GM21528 (cell line): Measurements from ENCODE around the gene PITPNM1.
"Not testable (repeated sequence)": the region's sequence is repeated elsewhere in the genome, so short reads cannot be mapped to it uniquely, and the experiment has no call there.

ENCODE experiments used
- ATAC-seq: cut with Tn5 transposase; IDR thresholded peaks from one replicate; pipeline ENCODE4 v1.9.1; 2021; ENCODE audit warnings: mild to moderate bottlenecking, moderate library complexity; ENCODE audit not compliant: unreplicated experiment, low FRiP score

Gene PITPNM1

DNA sequence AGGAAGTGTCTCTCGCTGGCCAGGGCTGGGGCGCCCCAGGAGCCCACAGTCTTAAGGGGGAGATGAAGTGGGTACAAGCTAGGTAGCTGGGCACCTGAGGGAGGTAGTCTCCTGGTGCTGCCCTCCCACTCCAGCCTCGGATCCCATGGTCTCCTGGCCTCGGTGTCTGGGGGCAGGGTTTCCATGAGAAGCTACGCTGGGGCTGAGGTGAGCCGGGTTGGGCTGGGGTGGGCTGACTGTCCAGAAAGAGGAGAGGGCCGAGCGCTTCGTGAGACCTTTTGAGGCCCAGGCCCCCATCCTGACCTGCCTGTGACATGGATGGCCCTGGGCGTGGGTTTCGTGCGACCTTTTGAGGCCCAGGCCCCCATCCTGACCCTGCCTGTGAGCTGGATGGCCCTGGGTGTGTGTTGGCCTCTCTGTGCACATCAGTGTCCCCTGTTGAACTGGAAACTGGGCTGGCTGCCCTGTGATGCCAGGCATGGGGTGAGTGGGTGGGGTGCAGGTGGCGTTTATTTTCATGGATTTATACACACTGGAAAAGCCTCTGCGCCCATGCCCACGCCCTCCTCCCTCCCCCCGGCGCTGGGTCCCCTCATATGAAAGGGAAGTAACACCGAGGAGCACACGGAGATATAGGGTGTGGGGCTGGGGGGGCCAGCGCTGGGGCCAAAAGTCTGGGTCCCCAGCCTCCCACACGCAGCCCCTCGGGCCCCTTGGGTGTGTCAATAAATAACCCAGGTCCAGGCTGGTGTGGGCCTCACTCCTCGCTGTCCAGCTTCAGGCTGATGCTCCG, 13.7 kb downstream of the PITPNM1 start:
- no peak for ATAC-seq

DNA sequence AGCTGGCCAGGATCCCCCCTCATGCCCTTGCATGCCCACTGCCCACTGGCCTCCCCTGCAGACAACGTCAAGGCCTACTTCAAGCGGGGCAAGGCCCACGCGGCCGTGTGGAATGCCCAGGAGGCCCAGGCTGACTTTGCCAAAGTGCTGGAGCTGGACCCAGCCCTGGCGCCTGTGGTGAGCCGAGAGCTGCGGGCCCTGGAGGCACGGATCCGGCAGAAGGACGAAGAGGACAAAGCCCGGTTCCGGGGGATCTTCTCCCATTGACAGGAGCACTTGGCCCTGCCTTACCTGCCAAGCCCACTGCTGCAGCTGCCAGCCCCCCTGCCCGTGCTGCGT, 14.5 kb downstream of the PITPNM1 start:
- no peak for ATAC-seq

DNA sequence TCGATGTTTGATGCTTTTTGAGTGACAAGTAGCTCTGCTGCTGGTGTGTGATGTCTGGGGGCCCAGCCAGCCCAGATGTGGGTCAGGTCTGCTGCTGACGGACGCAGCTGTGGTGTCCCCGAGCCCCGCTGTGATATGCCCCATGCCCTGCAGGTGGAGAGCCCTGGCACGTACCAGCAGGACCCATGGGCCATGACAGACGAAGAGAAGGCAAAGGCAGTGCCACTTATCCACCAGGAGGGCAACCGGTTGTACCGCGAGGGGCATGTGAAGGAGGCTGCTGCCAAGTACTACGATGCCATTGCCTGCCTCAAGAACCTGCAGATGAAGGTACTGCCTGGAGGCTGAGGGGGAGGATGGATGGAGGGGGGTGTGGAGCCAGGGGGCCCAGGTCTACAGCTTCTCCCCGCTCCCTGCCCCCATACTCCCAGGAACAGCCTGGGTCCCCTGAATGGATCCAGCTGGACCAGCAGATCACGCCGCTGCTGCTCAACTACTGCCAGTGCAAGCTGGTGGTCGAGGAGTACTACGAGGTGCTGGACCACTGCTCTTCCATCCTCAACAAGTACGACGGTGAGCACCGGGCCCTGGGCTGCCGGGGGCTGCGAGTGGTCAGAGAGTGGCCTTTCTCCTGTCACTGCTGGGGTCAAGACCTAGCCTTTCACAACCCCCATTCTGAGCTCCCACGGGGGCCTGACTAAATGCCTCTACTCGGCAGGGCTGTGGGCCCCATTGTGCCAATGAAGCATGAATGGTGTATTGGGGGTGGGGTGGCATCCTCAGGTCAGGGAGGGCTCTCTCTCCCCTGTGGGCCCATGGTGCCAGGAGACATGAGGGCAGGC, 15.1 kb downstream of the PITPNM1 start:
- no peak for ATAC-seq

DNA sequence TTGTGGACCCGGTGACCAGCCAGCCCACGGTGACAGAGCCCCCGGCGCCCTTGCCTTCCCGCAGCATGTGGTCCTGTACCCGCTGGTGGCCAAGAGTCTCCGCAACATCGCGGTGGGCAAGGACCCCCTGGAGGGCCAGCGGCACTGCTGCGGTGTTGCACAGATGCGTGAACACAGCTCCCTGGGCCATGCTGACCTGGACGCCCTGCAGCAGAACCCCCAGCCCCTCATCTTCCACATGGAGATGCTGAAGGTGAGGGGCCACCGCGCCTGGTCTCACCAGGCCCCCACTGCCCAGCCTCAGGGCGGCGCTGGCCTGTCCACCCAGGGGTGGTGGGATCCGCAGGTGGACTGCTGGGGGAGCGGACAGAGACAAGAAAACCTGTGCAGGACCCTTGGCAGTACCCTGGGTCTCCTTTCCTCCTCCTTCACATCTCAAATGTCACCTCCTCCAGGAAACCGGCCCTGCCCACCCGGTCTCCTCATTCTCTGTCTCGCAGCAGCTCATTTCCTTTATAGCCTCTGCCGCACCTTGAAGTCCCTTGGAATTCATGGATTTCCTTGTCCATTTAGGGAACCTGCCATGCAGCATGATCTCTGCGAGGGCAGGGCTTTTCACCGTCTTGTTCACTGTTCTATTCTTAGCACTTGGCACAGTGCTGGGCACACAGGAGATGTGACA, 15.8 kb downstream of the PITPNM1 start:
- no peak for ATAC-seq

DNA sequence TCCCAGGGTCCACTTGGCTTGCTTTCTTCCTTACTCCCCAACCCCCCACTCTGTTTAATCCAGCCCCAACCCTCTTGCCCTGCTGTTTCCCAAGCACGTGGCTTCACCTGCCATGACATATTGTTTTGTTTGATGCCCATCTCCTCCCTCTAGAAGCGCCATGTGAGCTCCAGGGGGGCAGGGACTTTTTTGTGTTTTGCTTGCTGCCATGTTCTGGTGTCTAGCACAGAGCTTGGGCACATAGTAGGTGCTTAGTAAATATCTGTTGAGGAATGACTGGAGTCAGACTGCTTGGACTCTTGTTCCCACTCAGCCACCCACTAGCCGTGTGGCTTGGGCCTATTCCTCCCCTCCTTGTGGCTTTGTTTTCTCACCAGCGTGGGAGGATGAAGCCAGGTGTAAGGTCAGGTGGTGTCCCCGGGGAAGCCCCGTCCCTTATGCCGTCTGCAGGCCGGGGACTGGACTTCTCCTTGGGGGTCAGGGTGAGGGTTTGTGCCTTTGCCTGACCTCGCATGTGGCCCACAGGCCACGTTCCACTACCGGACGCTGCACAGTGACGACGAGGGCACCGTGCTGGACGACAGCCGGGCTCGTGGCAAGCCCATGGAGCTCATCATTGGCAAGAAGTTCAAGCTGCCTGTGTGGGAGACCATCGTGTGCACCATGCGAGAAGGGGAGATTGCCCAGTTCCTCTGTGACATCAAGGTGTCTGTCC, 18.5 kb downstream of the PITPNM1 start:
- no peak for ATAC-seq

DNA sequence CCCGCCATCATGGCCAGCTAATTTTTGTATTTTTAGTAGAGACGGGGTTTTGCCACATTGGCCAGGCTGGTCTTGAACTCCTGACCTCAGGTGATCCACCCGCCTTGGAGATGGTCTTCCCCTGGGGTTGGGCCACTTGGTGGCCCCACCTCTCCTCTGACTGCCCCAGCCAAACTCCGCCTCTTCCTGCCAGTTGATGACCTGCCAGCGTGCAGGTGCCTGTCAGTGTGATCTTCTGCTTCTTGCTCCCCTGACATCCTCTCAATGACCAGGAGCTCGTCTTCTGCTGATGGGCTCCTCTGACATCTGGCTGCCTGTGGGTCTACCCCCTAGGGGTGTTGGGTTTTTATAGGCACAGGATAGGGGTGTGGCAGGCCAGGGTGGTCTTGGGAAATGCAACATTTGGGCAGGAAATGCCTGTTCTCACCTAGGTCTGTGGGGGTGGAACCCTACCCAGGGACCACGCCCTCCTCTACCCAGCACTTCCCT, 19.2 kb downstream of the PITPNM1 start:
- ATAC-seq: not testable (repeated sequence)

DNA sequence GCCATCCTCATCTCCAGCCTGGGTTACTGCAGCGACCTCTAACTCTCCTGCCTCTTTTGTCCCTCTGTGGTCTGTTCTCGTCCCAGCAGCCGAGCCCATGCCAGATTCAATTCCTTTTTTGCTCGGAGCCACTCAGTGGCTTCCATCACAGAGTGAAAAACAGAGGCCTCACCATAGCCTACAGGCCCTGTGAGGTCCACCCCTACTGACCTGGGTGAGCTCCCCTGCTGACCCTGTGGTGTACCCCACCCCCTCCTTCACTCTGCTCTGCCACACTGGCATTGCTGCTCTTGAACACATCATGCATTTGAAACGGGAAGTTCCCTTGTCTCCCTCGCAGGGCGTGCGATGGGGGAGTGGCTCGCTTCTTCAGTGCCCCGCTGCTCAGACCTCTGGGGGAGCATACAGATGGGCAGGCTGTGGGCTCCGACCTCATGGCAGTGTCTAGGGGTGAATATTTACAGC, 20.3 kb downstream of the PITPNM1 start:
- no peak for ATAC-seq

DNA sequence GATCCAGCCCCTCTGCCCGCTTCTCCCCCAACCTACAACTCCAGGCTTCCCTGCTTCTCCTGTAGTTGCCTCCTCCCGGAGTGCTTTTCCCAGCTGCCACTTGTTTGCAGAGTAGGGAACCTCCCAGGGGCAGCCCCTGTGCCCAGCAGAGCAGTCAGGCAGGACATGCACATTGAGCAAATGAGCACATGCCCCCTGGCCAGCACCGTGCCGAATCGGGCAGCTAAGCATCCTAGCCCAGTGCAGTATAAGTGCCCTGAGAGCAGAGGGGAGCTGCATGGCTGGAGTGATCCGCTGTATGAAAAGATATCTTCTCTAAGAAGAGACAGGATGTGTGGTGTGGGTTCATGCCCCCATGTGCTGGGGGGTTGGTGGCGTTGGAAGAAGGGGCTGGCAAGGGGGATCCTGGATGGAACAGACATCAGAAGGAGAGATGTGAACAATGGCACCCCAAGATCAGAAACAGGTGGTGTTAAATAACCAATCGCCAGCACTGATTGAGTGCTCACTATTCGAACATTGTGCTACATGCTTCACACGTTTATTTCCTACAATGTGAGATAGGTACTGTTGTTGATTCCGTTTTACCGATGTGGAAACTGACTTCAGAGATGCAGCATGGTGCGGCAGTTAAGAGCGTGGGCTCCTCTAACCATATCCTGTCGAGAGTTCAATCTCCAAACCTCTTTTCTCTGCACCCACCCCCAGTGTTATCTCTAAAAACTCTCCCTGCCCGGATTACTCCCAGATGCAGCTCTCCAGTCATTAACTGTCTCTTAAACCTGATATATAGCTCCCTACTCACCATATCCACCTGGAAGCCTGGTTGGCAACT, 21.1 kb downstream of the PITPNM1 start:
- ATAC-seq: no peak

DNA sequence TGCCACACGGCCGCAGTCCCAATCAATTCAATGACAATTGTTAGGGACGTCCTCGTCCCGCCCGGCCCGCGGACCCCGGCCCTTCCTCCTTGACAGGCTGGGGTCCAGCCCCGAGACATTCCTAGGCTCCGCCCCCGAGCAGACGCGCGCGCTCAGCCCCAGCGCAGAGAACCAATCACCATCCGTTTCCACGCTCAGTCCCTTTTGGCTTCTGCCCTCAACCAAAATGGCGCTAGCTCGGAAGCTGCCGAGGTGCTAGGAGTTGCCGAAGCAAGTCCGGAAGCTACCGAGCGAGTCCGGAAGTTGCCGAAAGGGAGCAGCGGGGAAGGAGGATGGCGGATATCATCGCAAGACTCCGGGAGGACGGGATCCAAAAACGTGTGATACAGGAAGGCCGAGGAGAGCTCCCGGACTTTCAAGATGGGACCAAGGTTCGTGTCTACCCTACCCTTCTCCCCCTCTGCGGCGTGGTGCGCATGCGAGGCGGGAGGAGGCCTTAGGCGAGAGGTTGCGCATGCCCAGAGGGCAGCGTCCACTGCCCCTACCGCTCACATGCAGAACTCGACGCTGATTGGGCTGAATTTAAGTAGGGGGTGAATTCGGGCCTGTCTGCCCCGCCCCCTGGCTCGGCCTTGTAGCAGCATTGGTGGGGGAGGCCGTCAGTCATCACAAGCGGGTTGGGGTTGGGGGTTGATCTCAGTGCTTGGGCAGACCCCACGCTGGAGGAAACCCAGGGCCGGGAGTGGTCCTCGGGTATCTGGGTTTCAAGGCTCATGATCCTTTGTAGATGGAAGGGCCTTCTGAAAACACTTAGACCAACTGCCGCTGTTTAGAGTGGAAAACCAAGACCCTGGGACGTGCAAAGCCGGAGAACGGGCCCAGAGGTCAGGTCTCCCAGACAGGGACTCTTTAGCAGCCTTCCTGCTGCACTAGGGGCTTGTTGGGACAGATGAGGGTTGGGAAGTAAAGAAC, 22.1 kb downstream of the PITPNM1 start, which contains the start of gene AIP:
Gene AIP (plus strand): TSS at position 200 of the 972 bp plus-strand sequence. CDS start 133 bp downstream, at position 333.
- ATAC-seq: peak; percentile 70

DNA sequence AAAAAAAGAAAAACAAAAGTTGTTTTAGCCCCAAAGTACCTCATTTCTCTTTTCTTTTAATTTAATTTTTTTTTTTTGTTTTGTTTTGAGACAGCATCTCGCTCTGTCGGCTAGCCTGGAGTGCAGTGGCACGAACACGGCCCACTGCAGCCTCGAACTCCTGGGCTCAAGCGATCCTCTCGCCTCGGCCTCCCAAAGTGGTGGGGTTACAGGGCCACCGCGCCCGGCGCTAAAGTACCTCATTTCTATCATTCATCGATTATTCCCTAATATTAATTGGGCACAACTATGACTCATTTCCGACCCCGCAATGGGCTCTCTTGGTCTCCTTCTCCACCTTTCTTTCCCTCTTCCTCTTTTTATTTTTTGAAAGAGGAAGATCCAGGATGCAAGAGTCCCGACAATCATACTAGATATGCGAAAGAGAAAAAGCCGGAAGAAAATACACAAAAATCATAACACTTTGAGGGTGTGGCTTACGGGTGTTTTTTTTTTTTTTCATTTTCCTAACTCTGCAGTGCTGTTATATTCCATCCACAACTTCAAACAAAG, 22.8 kb downstream of the PITPNM1 start:
- ATAC-seq: peak; percentile 1

DNA sequence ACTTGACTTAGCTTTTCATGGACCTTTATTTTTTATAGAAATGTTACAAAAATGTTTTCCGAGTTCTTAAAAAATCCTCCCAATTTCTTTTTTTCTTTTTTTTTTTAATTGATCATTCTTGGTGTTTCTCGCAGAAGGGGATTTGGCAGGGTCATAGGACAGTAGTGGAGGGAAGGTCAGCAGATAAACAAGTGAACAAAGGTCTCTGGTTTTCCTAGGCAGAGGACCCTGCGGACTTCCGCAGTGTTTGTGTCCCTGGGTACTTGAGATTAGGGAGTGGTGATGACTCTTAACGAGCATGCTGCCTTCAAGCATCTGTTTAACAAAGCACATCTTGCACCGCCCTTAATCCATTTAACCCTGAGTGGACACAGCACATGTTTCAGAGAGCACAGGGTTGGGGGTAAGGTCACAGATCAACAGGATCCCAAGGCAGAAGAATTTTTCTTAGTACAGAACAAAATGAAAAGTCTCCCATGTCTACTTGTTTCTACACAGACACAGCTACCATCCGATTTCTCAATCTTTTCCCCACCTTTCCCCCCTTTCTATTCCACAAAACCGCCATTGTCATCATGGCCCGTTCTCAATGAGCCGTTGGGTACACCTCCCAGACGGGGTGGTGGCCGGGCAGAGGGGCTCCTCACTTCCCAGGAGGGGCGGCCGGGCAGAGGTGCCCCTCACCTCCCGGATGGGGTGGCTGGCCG, 27.7 kb downstream of the PITPNM1 start:
- ATAC-seq: not testable (repeated sequence)

DNA sequence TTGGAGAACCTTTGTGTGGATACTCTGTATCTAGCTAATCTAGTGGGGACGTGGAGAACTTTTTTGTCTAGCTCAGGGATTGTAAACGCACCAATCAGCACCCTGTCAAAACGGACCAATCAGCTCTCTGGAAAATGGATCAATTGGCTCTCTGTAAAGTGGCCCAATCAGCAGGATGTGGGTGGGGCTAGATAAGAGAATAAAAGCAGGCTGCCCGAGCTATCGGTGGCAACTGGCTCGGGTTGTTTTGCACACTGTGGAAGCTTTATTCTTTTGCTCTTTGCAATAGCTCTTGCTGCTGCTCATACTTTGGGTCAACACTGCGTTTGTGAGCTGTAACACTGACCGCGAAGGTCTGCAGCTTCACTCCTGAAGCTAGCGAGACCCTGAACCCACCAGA, 28.5 kb downstream of the PITPNM1 start:
- ATAC-seq: not testable (repeated sequence)

DNA sequence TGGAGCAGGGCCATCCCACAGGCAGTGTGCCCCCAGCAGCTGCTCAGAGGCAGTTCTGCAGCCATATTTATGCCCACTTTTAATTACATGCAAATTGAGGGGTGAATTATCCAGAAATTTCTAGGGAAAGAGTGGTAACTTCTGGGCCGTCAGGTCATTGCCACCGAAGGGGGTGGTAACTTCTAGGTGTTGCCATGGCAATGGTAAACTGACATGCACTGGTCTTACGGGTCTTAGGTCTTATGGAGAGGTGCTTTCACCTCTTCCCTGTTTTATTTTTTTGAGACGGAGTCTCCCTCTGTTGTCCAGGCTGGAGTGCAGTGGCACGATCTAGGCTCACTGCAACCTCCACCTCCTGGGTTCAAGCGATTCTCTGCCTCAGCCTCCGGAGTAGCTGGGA, 32.3 kb downstream of the PITPNM1 start:
- ATAC-seq: no peak

DNA sequence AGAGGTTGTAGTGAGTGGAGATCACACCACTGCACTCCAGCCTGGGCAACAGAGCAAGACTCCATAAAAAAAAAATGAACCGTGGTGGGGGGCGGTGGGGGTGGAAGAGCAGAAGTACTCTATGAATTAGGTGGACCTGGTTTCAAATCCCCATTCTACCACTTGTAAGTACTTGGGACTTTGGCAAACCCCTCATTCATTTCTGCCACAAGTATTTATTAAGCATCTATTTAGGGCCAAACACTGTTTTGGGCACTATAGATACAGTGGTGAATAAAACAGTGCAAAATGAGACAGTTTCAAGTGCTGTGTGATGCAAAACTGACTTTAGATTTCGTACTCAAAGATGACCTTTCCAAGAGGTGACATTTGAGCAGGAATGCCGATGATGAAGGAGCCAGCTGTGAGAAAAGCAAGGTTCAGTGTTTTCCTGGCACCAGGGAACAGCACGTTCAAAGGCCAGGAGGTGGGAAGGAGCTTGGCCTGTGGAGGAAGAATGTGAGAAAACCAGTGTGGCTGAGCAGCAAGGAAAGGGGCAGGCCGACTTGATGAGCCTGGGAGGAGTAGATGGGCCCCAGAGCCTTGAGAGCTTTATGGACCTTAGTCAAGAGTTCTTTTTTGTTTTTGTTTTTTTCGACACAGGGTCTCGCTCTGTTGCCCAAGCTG, 34.7 kb downstream of the PITPNM1 start:
- ATAC-seq: no peak

DNA sequence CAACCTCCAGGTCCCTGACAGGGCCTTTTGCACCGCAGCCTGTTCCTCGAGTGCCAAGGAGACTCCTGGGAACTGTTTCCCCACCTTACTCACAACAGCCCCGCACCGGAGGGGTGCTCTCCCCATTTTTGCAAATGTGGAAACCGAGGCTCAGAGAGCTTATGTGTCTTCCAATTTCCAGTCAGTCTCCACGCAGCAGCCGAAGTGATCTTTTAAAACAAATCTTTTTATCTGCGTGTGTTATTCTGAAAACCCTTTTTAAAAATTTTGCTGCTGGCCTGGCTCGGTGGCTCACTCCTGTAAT, 35.7 kb downstream of the PITPNM1 start:
- ATAC-seq: no peak

DNA sequence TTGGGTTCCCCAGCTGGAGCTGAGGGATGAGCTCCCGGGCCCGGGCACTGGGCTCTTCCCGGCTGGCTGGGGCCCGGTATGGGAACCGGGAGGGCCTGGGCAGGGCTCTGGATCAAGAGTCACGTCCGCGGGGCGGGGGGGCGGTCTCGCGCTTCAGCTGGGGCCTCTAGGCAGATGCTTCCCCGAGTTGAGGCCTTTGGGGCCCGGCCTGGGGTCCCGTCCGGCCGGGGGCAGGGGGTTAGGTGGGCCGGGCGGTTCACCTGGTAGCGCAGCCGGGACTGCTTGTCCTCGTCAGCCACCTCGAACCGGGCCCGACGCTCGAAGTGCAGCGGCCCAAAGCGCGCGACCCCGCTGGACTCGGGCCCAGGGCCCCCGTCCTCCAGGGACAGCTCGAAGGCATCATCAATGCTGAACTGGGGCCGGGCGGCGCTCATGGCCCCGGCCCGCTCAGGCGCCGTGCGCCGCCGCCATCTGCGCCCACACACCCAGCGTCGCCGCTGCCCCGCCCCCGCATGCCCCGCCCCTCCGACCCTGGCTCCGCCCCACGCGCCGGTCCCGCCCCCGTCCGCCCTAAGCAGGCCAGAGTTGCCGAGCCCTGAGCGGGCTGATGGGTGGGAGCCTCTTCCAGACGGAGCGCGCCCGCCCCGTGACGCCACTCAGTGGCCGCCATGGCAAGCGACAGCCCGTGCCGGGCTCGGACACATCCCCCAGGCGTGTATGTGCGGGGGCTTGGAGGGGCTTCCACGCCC, 36.2 kb downstream of the PITPNM1 start, which contains the start of gene TMEM134:
Gene TMEM134 (minus strand): TSS at position 493 of the 749 bp plus-strand sequence. CDS start 59 bp downstream, at position 434.
- ATAC-seq: no peak
